Astrocyte (in vitro differentiated cells and primary cell): ENCODE data around the gene FOXRED2. TPM values are rescaled to one million over a fixed set of nuclear protein-coding genes. Genes with fewer than 3 reads are reported as not detected.

Source experiments
- DNase-seq: peaks from one replicate; pipeline ENCODE4 v3.0.0-alpha.2; 2010; ENCODE audit warnings: low read depth
- FAIRE-seq: peaks from 2 replicates; lab custom pipeline; 2011; peaks lifted over from hg19 to GRCh38; lab: Jason Lieb, UNC
- H2AFZ ChIP-seq: 2 replicates; pipeline ENCODE4 v1.6.0; 2012; ENCODE audit warnings: low read depth, low read length, inconsistent platforms
- H3K27ac ChIP-seq: 2 replicates; pipeline ENCODE4 v1.5.1; 2011; ENCODE audit warnings: low read depth, low read length, inconsistent platforms
- H3K27me3 ChIP-seq: 2 replicates; pipeline ENCODE4 v1.6.0; 2011; ENCODE audit warnings: low read length, inconsistent platforms; ENCODE audit not compliant: insufficient read depth
- H3K36me3 ChIP-seq: 2 replicates; pipeline ENCODE4 v1.5.1; 2011; ENCODE audit warnings: low read length, inconsistent platforms; ENCODE audit not compliant: insufficient read depth
- H3K4me1 ChIP-seq: 2 replicates; pipeline ENCODE4 v1.5.1; 2011; ENCODE audit warnings: low read length, inconsistent platforms; ENCODE audit not compliant: insufficient read depth
- H3K4me2 ChIP-seq: 2 replicates; pipeline ENCODE4 v1.6.0; 2012; ENCODE audit warnings: low read length, inconsistent platforms
- H3K4me3 ChIP-seq: 2 replicates; pipeline ENCODE4 v1.5.1; 2011; ENCODE audit warnings: low read depth, mild to moderate bottlenecking, low read length, inconsistent platforms; ENCODE audit not compliant: insufficient read depth
- H3K79me2 ChIP-seq: 2 replicates; pipeline ENCODE4 v1.6.0; 2012; ENCODE audit warnings: mild to moderate bottlenecking, low read length, inconsistent platforms; ENCODE audit not compliant: insufficient read depth
- H3K9ac ChIP-seq: 2 replicates; pipeline ENCODE4 v1.6.0; 2012; ENCODE audit warnings: mild to moderate bottlenecking, low read length, inconsistent platforms
- H3K9me3 ChIP-seq: 2 replicates; pipeline ENCODE4 v1.5.1; 2012; ENCODE audit warnings: low read depth, mild to moderate bottlenecking, low read length, inconsistent platforms; ENCODE audit not compliant: insufficient read depth
- H4K20me1 ChIP-seq: 2 replicates; pipeline ENCODE4 v1.6.0; 2012; ENCODE audit warnings: low read length, inconsistent platforms; ENCODE audit not compliant: insufficient read depth
- H3K27ac Mint-ChIP-seq: one replicate; pipeline ENCODE4 v1.8.0; 2021; ENCODE audit warnings: mild to moderate bottlenecking, mixed read lengths; ENCODE audit not compliant: unreplicated experiment
- H3K27me3 Mint-ChIP-seq: one replicate; pipeline ENCODE4 v1.8.0; 2021; ENCODE audit warnings: low read depth, mixed read lengths; ENCODE audit not compliant: unreplicated experiment
- H3K36me3 Mint-ChIP-seq: one replicate; pipeline ENCODE4 v1.8.0; 2021; ENCODE audit warnings: low read depth, mixed read lengths; ENCODE audit not compliant: unreplicated experiment
- H3K4me1 Mint-ChIP-seq: one replicate; pipeline ENCODE4 v1.8.0; 2021; ENCODE audit warnings: low read depth, mixed read lengths; ENCODE audit not compliant: unreplicated experiment
- H3K4me3 Mint-ChIP-seq: one replicate; pipeline ENCODE4 v1.8.0; 2021; ENCODE audit warnings: mild to moderate bottlenecking, moderate library complexity, mixed read lengths; ENCODE audit not compliant: unreplicated experiment
- H3K9me3 Mint-ChIP-seq: one replicate; pipeline ENCODE4 v1.8.0; 2021; ENCODE audit warnings: mild to moderate bottlenecking, mixed read lengths; ENCODE audit not compliant: unreplicated experiment
- CTCF ChIP-seq: IDR thresholded peaks from 2 replicates; pipeline ENCODE4 v1.5.1; 2011; ENCODE audit warnings: low read depth, mild to moderate bottlenecking, inconsistent platforms, low read length, moderate library complexity; ENCODE audit not compliant: insufficient read depth
- EZH2 ChIP-seq: IDR thresholded peaks from 2 replicates; pipeline ENCODE4 v1.6.1; 2012; ENCODE audit warnings: mild to moderate bottlenecking, low read length, inconsistent platforms; ENCODE audit not compliant: insufficient read depth
- total RNA-seq: library from RNA; stranded (reverse); gene quantifications from 2 replicates; pipeline ENCODE4 v1.2.1, GENCODE V29; 2021

The FOXRED2 gene
- total RNA-seq, 1 donor from 2014 or later: 5.3 TPM

- peaks cover 50% of the 10 kb centered on the region for H3K4me1 Mint-ChIP-seq
- DNase-seq (no peak), FAIRE-seq (no peak)
- no peak overlapping the region for H3K9ac ChIP-seq
- no peak overlapping the region for H2AFZ ChIP-seq
- no peaks in the 10 kb centered on the region for H3K27me3 ChIP-seq
- peaks cover 57% of the 10 kb centered on the region for H3K4me1 ChIP-seq
- H3K4me2 ChIP-seq: no peak overlapping the region
- H3K27ac Mint-ChIP-seq: peak overlapping the region; percentile 75
- no peaks in the 10 kb centered on the region for H3K9me3 Mint-ChIP-seq
- TF ChIP-seq CTCF: no peak
- no peak for TF ChIP-seq EZH2
- H4K20me1 ChIP-seq: no peaks in the 10 kb centered on the region
- no peak overlapping the region for H3K4me3 Mint-ChIP-seq
- H3K27me3 Mint-ChIP-seq: no peaks in the 10 kb centered on the region
- no peaks in the 10 kb centered on the region for H3K36me3 ChIP-seq
- H3K79me2 ChIP-seq: peaks cover 19% of the 10 kb centered on the region
- no peaks in the 10 kb centered on the region for H3K9me3 ChIP-seq
- no peak overlapping the region for H3K27ac ChIP-seq
- H3K4me3 ChIP-seq: no peak overlapping the region
- H3K36me3 Mint-ChIP-seq: peaks cover 3% of the 10 kb centered on the region
These were observed 43.1 kb downstream of the FOXRED2 start for GRCh38 chr22:36463783-36464184.

- H3K79me2 ChIP-seq: peaks cover 15% of the 10 kb centered on the region
- peaks cover 40% of the 10 kb centered on the region for H3K4me1 Mint-ChIP-seq
- H3K4me2 ChIP-seq: peak overlapping the region; percentile 59
- H3K27ac Mint-ChIP-seq: peak overlapping the region; percentile 100
- no peaks in the 10 kb centered on the region for H3K36me3 Mint-ChIP-seq
- H3K9ac ChIP-seq: peak overlapping the region; percentile 72
- H2AFZ ChIP-seq: no peak overlapping the region
- H3K4me3 ChIP-seq: no peak overlapping the region
- no peaks in the 10 kb centered on the region for H3K27me3 ChIP-seq
- no peaks in the 10 kb centered on the region for H3K9me3 ChIP-seq
- TF ChIP-seq EZH2 (no peak), CTCF (no peak)
- no peaks in the 10 kb centered on the region for H3K36me3 ChIP-seq
- no peaks in the 10 kb centered on the region for H4K20me1 ChIP-seq
- H3K9me3 Mint-ChIP-seq: no peaks in the 10 kb centered on the region
- peak; percentile 95 for DNase-seq
- no peak overlapping the region for H3K4me3 Mint-ChIP-seq
- H3K27ac ChIP-seq: peak overlapping the region; percentile 88
- H3K4me1 ChIP-seq: peaks cover 43% of the 10 kb centered on the region
- FAIRE-seq: peak; percentile 93
- H3K27me3 Mint-ChIP-seq: no peaks in the 10 kb centered on the region
These were observed 44.9 kb downstream of the FOXRED2 start for GRCh38 chr22:36461665-36462649.

GRCh38 chr22:36460202-36460601 lies 46.6 kb downstream of the FOXRED2 start:
- Histone ChIP-seq H3K4me3 (no peak overlapping the region), H3K9me3 (no peaks in the 10 kb centered on the region), H3K27me3 (no peaks in the 10 kb centered on the region), H3K9ac (no peak overlapping the region), H3K4me1 (peaks cover 32% of the 10 kb centered on the region), H3K79me2 (peaks cover 4% of the 10 kb centered on the region), H4K20me1 (no peaks in the 10 kb centered on the region), H3K36me3 (no peaks in the 10 kb centered on the region), H3K27ac (no peak overlapping the region), H3K4me2 (no peak overlapping the region), H2AFZ (no peak overlapping the region)
- Mint-ChIP-seq H3K27ac (peak overlapping the region; percentile 84), H3K27me3 (no peaks in the 10 kb centered on the region), H3K4me1 (peaks cover 35% of the 10 kb centered on the region), H3K9me3 (no peaks in the 10 kb centered on the region), H3K4me3 (no peak overlapping the region), H3K36me3 (no peaks in the 10 kb centered on the region)
- no peak for DNase-seq
- no peak for FAIRE-seq
- TF ChIP-seq EZH2 (no peak), CTCF (no peak)
